Renal cortical epithelial cell (primary cell): ENCODE data around the gene VGLL2. TPM values are rescaled to one million over a fixed set of nuclear protein-coding genes. Genes with fewer than 3 reads are reported as not detected.
"Not testable (repeated sequence)": the region's sequence is repeated elsewhere in the genome, so short reads cannot be mapped to it uniquely, and the experiment has no call there.

Experiments
- DNase-seq: peaks from one replicate; pipeline ENCODE4 v3.0.0-alpha.2; 2011; ENCODE audit warnings: low read depth
- total RNA-seq: library from RNA; depleted of rRNA; stranded (reverse); fragments of >200 nt; gene quantifications from 2 replicates; pipeline ENCODE4 v1.2.3, GENCODE V29; 2014

Gene VGLL2
- 0.17 TPM in 1 of 2 replicates, not detected in the other for total RNA-seq

- DNase-seq = peak; percentile 3
Observed at GRCh38 chr6:117265410-117266256, at the start of gene VGLL2. TSS of gene VGLL2 (plus strand) at chr6:117265558. CDS start at chr6:117265764, 206 bp downstream.

DNA sequence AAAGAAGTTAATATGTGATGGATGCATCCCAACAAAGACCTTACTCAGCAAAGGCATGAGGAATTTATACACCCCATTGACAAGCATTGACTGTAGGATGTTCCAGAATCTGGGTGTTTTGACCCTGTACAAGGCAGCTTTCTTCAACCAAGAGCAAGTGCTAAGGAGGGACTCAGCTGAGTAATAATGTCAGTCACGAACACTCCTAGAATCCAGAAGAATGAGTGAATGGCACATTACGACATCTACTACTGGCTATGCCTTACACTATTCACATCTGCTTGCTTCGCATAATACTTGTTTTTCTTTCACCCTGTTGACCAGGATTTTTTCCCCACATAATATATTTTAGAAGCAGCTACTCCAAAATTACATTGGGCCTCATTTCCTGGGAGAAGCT lies 42.5 kb upstream of the VGLL2 start:
- no peak for DNase-seq

- DNase-seq = no peak
Observed at GRCh38 chr6:117226778-117227177, 38.6 kb upstream of the VGLL2 start.

DNA sequence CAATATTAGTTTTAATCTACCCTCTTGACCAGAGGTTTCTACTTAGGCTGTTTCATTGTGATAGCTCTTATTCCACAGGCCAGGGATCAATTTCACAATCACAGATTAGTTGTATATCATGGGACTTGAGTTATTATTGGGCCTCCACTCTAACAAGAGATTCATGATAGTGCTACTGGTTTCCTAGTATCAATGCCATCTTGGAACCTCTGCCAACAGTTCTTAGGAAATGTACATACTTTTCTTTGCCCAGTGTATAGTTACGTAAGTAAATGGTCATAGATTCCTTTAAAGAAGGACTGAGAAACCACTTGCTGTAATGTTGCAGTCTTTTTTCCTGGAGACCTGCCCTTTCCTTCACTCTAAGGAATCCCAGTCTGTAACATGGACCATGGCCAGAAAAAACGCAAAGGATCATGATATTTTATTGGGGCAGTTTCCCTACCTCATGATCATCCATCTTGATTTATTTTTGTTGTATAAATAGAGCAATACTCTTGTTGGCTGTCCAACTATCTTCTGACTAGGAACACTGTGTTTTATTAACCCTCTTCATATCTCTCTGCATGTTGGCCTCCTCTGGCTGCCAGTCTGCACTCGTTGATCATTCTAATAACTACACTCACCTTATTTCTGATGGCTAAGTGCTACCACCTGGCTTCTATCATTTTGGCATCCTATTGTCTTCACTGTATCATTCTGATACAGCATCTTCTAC lies 38.0 kb upstream of the VGLL2 start:
- DNase-seq = no peak

DNA sequence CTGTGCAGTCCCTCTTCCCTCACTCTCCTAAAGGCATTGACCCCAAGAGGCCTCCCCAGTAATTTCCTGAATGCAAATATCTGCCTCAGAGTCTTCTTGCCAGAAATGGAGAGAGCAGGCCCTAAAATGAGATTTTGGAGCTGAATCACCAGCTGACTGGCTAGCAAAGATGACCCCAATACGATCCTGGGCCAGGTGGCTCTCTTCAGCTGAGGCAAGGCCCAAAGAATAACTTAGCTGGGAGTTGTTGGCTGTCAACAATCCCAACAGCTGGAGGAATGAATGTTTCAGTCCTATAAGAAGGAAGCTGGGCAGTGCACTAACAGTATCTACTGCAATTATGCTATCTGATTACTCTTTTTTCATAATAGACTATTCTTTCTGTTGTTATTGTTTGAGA lies 37.2 kb upstream of the VGLL2 start:
- no peak for DNase-seq

- no peak for DNase-seq
Observed at GRCh38 chr6:117229870-117230269, 35.5 kb upstream of the VGLL2 start.

GRCh38 chr6:117231466-117231865 lies 33.9 kb upstream of the VGLL2 start:
- DNase-seq = no peak

DNA sequence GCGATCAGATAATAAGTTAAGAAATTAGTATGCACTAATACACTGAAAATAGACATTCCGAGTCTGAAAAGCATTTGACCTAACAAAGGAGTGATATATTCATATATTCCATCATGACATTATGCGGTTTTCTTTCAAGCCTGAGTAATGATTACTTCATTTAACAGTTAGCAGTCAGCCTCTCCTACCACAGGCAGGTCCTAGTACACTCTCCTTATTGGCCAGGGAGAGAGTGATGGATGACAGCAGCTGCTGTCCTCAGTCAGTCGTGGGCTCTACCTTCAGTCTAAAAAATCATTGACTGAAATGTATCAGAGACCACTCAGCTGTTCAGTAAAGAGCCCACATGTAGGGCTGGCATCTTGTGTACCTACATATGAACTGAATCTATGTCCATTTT lies 33.2 kb upstream of the VGLL2 start:
- no peak for DNase-seq

- DNase-seq = no peak
Observed at GRCh38 chr6:117233145-117233544, 32.2 kb upstream of the VGLL2 start.

DNA sequence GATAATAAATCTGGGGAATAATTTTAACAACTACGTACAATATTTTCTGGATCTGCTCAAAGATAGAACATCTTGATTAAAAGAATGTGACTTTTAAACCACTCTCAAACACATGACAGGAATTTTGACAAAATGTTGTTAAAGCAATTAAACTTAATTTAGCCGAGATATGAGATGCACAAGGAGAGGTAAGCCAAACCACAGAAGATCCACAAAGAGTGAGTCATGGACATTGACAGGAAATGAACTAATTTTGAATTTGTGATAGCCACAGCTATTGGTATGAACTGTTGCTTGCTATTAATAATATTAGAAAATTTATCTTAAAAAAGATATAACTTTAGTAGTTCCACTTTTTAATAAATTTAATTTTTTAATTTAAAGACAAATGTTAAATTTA lies 27.8 kb upstream of the VGLL2 start:
- peak; percentile 16 for DNase-seq

GRCh38 chr6:117244571-117244970 lies 20.8 kb upstream of the VGLL2 start:
- DNase-seq = not testable (repeated sequence)

- DNase-seq = not testable (repeated sequence)
Observed at GRCh38 chr6:117244979-117245378, 20.4 kb upstream of the VGLL2 start.

- no peak for DNase-seq
Observed at GRCh38 chr6:117253785-117254184, 11.6 kb upstream of the VGLL2 start.

GRCh38 chr6:117262799-117263198 lies 2.6 kb upstream of the VGLL2 start:
- DNase-seq = no peak

DNA sequence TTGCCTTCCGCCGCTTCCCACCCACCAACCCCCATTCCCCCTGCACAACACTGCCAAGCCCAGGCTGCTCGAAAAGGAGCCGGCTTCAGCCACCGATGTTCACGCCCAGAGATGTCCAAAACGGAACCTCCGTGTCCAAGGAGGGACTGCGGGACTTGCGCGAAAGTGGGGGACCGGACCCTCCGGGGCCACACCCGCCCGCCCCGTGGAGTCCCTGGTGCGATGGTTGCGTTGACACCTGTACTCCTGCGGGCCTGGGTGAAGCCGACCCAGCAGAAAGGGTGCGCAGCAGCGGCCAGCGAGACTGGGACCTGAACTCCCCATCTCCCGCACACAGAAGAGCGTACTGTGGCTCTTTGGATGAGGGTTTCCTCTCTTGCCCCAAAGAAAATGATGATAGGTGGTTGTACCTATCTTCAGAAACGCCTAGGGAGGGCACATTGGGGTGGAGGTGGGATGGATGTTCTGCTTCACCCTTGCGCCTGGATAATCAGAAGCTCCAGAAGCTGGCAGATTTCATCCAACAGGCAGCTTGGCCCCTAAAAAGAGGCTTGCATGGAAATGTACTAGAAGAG lies 1.9 kb upstream of the VGLL2 start:
- DNase-seq = no peak

DNA sequence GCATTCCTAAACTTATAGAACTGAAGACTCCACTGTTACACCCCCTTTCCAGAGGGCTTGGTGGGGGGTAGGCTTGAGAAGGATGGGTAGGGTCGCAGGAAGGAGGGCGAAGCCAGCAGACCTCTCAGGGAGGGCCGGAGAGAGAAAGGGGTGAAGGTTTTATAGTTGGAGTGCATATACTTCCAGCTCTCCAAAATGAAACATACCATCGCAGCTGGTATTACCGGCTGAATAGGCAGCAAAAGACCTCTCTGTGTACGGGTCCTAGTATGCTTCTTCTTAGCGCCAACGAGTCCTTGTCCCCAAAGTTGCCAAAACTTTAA lies 1.0 kb upstream of the VGLL2 start:
- DNase-seq = no peak

DNA sequence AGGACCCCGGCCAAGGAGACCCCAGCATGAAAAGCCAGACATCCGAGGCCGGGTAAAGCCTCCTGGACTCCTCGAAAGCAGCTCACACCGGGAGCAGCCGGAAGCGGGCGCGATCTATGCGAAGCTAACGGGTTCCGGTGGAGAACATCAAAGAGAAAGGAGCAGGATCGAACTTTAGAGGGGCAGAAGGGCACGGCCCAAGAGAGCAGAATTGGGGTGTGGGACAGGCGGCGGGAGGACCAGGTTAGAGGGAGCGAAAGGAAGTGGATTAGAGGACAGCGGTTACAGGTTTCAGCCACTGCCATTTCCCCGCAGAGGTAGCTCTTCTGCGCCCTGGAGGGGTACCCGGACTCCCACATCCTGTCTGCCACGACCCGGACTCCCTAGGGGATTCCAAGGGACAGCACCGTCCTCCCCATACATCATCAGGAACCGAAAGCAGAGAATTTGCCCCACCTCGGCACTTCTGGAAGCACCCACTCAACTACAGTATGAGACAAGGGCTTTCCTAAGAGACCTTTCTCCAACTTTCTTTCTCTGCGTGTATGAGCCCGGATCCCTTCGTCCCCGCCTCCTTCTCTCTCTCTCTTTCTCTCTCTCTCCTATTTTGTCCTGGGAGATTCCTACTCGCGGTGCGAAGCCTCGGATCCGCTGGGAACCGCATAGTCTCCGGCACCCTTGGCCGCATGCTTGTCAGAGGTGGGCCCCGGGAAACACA lies 507 bp upstream of the VGLL2 start:
- no peak for DNase-seq

- no peak for DNase-seq
Observed at GRCh38 chr6:117266257-117267053, 1.1 kb downstream of the VGLL2 start.

GRCh38 chr6:117267054-117267347 lies 1.6 kb downstream of the VGLL2 start:
- no peak for DNase-seq

- no peak for DNase-seq
Observed at GRCh38 chr6:117267766-117268534, 2.6 kb downstream of the VGLL2 start.

DNA sequence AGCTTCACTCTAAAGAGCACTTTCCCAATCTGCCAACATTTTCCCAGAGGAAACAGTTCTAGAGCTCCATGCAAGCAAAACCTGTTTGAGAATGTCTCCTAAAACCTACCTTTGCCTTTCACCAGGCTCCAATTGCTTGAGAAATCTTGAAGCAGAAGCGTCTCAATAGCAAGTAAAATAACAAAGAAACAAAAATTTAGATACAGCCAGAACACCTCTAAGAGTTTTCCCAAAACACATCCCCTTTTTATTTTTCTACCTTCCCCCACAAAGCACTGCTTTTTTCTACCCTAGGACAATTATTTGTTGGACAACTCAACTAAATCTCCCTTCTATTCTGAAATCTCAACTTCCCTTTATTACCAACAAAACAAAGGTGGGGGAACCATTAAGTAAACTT lies 3.6 kb downstream of the VGLL2 start:
- DNase-seq = no peak
